Progenitor cell of endocrine pancreas (in vitro differentiated cells): ENCODE measurements around the gene ABHD10. TPM values are rescaled to one million over a fixed set of nuclear protein-coding genes. Genes with fewer than 3 reads are reported as not detected.

ENCODE experiments used
- DNase-seq: peaks from one replicate; pipeline ENCODE4 v3.0.0; 2021; ENCODE audit warnings: low spot score; ENCODE audit not compliant: unreplicated experiment
- H3K27ac Mint-ChIP-seq: 2 replicates; pipeline ENCODE4 v1.8.0; 2021; ENCODE audit warnings: mild to moderate bottlenecking, moderate library complexity, mixed read lengths
- H3K27me3 Mint-ChIP-seq: 2 replicates; pipeline ENCODE4 v1.8.0; 2021; ENCODE audit warnings: mixed read lengths
- H3K36me3 Mint-ChIP-seq: 2 replicates; pipeline ENCODE4 v1.8.0; 2022; ENCODE audit warnings: mixed read lengths; ENCODE audit not compliant: insufficient read depth
- H3K4me1 Mint-ChIP-seq: 2 replicates; pipeline ENCODE4 v1.8.0; 2021; ENCODE audit warnings: low read depth, mixed read lengths
- H3K4me3 Mint-ChIP-seq: 2 replicates; pipeline ENCODE4 v1.8.0; 2021; ENCODE audit warnings: low read depth, mild to moderate bottlenecking, moderate library complexity, mixed read lengths
- H3K9me3 Mint-ChIP-seq: 2 replicates; pipeline ENCODE4 v1.8.0; 2021; ENCODE audit warnings: low read depth, mixed read lengths
- total RNA-seq: library from RNA; stranded (reverse); gene quantifications from 2 replicates; pipeline ENCODE4 v1.2.1, GENCODE V29; 2021
- TF ChIP-seq, protein P1 (sequence below): fragments of 200-600 bp; sonication (generic); IDR thresholded peaks from one replicate; pipeline ENCODE4 v1.5.0; 2021; ENCODE audit warnings: antibody characterized with exemption, mild to moderate bottlenecking; ENCODE audit not compliant: unreplicated experiment

ABHD10 gene
- total RNA-seq, 1 donor from 2014 or later = 31.9 TPM

DNA sequence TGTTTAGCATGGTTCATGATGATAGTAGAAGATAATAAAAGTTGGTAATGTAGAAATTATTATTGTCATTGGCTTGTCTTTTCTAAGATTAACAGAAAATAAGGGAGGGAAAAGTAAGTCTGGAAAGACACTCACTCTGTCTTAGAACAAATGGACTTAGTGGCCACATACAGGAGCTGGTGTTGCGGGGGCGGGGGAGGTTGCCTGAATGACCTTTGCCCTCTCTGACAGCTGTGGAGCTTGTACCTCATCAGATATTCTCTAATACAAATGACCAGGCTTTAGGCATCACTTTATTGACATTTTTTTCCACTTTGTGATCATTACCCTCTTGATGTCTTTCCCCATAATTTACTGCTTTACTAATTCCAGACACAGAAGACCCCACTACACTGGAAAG lies 25.8 kb downstream of the ABHD10 start:
- peak overlapping the region; percentile 30 for H3K27ac Mint-ChIP-seq
- TF ChIP-seq, protein P1, sequence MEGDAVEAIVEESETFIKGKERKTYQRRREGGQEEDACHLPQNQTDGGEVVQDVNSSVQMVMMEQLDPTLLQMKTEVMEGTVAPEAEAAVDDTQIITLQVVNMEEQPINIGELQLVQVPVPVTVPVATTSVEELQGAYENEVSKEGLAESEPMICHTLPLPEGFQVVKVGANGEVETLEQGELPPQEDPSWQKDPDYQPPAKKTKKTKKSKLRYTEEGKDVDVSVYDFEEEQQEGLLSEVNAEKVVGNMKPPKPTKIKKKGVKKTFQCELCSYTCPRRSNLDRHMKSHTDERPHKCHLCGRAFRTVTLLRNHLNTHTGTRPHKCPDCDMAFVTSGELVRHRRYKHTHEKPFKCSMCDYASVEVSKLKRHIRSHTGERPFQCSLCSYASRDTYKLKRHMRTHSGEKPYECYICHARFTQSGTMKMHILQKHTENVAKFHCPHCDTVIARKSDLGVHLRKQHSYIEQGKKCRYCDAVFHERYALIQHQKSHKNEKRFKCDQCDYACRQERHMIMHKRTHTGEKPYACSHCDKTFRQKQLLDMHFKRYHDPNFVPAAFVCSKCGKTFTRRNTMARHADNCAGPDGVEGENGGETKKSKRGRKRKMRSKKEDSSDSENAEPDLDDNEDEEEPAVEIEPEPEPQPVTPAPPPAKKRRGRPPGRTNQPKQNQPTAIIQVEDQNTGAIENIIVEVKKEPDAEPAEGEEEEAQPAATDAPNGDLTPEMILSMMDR = no peak
- no peaks in the 10 kb centered on the region for H3K36me3 Mint-ChIP-seq
- no peak for DNase-seq
- H3K4me3 Mint-ChIP-seq = no peak overlapping the region
- peaks cover 23% of the 10 kb centered on the region for H3K4me1 Mint-ChIP-seq
- H3K9me3 Mint-ChIP-seq = no peaks in the 10 kb centered on the region
- peaks cover 25% of the 10 kb centered on the region for H3K27me3 Mint-ChIP-seq

DNA sequence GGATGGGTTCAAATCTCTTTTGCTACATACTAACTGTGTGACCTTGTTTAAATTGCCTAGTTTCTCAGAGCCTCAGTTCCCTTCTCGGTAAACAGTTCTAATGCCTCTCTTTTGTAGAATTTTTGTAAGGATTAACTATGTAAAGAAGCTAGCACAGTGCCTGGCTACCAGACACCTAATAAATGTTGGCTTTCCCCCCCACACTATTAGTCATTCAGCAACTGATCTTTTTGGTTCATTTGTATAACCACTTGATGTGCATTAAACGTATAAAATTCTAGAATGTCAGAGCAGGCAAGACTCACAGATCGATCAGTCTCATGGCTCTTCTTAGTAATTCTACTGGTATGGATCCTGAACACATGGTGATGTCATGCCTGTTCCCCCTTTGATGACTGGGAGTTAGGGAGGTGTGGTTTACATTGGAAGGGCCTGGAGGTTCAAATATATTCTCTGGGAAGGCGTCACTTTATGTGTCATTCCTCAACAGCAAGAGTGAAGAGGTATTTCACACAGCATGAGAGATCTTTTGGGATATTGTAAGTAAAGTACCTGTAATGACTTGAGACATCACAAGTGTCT lies 26.4 kb downstream of the ABHD10 start:
- H3K27ac Mint-ChIP-seq = peak overlapping the region; percentile 30
- H3K4me3 Mint-ChIP-seq = no peak overlapping the region
- peaks cover 20% of the 10 kb centered on the region for H3K4me1 Mint-ChIP-seq

DNA sequence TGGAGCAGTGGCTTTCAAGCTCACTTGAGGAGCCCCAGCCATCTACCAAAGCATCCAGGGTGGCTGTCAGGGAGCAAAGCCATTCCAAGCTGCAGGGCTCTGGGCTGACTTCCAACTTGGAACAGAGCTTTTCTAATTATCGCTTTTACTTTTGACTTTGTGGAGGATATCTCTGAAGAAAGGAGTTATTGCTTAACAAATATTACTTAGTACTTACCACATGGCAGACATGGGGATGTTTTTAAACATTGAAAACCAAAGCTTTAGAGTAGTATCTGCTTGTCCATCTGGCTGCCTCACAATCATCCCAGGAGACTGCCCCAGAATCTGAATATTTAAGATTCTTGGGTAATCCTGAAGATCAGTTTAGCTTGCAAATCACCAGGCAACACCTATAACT lies 28.8 kb downstream of the ABHD10 start:
- H3K27me3 Mint-ChIP-seq = peaks cover 3% of the 10 kb centered on the region
- H3K4me3 Mint-ChIP-seq = no peak overlapping the region
- H3K27ac Mint-ChIP-seq = no peak overlapping the region
- H3K4me1 Mint-ChIP-seq = peaks cover 16% of the 10 kb centered on the region
- H3K36me3 Mint-ChIP-seq = no peaks in the 10 kb centered on the region
- H3K9me3 Mint-ChIP-seq = no peaks in the 10 kb centered on the region
- TF ChIP-seq, protein P1 = no peak
- DNase-seq = no peak

More for the DNA sequence above, 26.4 kb downstream of the ABHD10 start:
- peaks cover 22% of the 10 kb centered on the region for H3K27me3 Mint-ChIP-seq
- TF ChIP-seq, protein P1 = no peak
- DNase-seq = no peak
- no peaks in the 10 kb centered on the region for H3K36me3 Mint-ChIP-seq
- H3K9me3 Mint-ChIP-seq = no peaks in the 10 kb centered on the region

DNA sequence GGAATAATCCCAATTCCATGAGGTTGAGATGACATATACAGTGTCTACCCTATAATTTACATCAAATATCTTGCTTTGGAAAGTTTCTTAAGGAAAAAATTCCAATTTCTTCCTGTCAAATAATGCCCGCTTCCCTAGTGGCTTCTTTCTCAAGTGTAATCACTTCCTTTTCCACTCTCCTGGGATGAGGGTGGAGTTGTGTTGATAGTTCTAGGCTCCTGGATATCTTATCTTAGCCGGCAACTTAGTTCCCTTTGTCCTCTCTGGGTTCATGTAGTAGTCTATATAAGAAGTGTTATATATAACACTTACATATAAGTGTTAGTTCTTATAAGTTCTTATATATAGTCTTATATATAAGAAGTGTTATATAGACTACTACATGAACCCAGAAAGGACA lies 30.8 kb downstream of the ABHD10 start:
- no peak for DNase-seq
- TF ChIP-seq, protein P1 = no peak
- Mint-ChIP-seq H3K9me3 (no peaks in the 10 kb centered on the region), H3K36me3 (no peaks in the 10 kb centered on the region), H3K27me3 (no peaks in the 10 kb centered on the region), H3K27ac (no peak overlapping the region), H3K4me3 (no peak overlapping the region), H3K4me1 (peaks cover 9% of the 10 kb centered on the region)

DNA sequence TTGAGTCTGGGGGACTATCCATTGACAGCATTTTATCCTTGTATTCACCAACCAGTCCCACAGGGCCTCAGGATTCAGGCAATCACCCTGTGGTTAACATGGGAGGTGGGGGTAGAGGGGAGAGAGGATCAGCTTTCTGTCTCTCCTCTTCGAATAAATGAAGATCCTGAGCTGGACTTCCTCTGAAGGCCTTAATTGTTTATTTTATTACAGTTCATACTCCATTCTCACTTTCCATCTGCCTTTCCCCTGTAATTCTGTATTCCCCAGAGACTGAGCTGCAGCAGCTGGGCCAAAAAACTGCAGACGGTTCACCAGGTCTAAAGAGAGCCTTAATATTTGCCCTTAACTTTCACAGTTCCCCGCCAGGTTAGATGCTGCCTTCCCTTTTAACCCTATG lies 31.8 kb downstream of the ABHD10 start:
- TF ChIP-seq, protein P1 = no peak
- H3K27me3 Mint-ChIP-seq = no peaks in the 10 kb centered on the region
- DNase-seq = no peak
- peaks cover 2% of the 10 kb centered on the region for H3K4me1 Mint-ChIP-seq
- H3K4me3 Mint-ChIP-seq = no peak overlapping the region
- no peaks in the 10 kb centered on the region for H3K9me3 Mint-ChIP-seq
- no peaks in the 10 kb centered on the region for H3K36me3 Mint-ChIP-seq
- no peak overlapping the region for H3K27ac Mint-ChIP-seq
